Left forelimb (tissue), 1 donor: ENCODE data around the gene PDE1C.

Experiments used
- DNase-seq: peaks from one replicate; pipeline ENCODE4 v3.0.0-alpha.2; 2018; ENCODE audit warnings: low spot score

The PDE1C gene

GRCh38 chr7:31939076-31939475, 131.1 kb downstream of the PDE1C start:
- DNase-seq = no peak

DNA sequence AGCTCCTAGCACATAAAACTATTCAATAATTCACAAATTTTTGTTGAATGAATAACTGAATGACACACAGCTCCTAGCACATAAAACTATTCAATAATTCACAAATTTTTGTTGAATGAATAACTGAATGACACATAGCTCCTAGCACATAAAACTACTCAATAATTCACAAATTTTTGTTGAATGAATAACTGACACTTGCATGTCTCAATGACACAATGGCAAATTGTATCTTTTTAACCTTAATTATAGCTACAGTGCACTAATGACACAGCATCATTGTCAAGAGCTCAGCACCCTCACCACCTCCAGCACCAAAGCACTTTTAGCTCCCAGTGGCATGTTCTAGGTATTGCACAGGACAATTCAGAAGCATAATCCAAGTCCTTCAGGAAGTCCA, 131.6 kb downstream of the PDE1C start:
- no peak for DNase-seq

GRCh38 chr7:31937982-31938381, 132.2 kb downstream of the PDE1C start:
- no peak for DNase-seq

- DNase-seq = no peak
Measured at GRCh38 chr7:31935124-31936054, 134.8 kb downstream of the PDE1C start.

DNA sequence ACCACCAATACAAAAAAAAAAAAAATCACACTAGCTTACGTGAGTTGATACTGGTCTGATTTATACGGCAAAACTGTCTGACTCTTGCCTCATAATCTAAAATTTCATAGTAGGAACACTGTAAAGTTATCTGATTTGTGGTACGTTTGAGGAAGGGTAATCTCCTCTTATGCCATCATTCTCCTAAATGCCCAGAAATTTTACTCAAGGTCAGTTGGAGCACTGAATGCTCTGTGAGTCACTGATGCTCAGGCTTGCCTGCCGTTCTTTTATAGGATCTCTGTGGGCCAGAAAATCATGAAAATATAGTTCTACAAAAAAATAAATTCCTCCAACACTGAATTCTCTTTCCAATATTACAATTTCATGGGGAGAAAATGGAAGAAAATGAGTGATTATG, 135.7 kb downstream of the PDE1C start:
- DNase-seq = no peak

DNA sequence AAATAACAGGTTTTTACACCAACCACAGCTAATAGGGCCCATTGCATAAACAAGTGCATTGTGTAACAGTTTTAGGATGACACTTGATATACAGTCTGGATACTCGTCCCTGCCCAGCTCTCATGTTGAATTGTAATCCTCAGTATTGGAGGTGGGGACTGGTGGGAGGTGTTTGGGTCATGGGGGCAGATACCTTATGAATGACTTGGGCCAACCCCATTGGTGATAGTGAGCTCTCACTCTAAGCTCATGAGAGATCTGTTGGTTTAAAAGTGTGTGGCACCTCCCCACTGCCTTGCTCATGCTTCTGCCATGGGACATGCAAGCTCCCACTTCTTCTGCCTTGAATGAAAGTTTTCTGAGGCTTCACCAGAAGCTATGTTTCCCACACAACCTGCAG, 136.7 kb downstream of the PDE1C start:
- no peak for DNase-seq

- no peak for DNase-seq
Measured at GRCh38 chr7:31926991-31927584, 143.1 kb downstream of the PDE1C start.

DNA sequence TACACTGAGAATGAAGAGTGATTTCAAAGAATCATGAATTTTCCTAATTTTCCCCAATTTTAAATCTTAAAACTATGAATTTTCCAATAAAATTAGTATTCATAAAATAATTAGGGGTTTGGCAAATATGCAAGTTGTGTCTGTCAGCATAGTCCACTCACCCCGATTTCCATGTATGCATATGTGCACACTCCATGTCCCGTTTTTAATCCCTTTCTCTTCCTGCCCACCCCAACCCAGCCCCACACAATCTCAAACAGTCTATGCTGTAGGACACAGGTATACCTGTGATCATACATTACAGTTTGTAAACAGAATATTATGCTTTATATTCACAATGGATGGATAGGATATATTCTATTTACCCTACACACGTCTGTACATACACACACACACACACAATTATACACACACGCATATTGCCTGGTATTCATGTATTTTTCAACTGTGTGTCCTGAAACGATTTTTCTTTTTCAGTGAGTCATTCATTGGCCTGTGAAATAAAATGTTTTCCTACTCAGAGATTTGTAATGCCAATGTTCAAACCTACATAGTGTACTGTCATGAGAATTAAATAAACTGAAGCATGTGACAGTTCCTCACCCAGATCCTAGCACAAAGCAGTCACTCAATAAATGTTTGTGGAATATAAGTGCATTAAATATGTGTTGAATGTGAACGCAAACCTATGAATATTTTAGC, 144.3 kb downstream of the PDE1C start:
- DNase-seq = no peak

DNA sequence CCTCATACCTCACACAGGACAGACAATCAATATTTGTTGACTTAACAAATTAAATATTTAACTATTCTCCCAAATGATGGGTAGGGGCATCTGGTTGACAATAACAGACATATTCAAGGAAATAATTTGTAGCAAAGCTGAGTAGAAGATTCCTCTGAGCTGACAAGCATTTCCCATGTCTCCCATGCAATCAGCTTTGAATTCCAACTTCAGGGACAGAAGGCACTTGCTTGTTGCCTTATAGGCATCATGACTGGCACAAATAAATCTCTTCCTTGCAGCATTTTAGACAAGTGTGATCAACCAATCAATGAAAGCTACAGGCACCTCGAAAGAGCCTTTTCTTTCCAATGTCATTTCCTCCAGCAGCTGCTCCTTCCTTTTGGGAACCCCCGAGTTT, 146.0 kb downstream of the PDE1C start:
- DNase-seq = no peak

GRCh38 chr7:31922848-31923247, 147.4 kb downstream of the PDE1C start:
- DNase-seq = no peak

- no peak for DNase-seq
Measured at GRCh38 chr7:31921047-31921446, 149.2 kb downstream of the PDE1C start.

GRCh38 chr7:31919678-31920369, 150.4 kb downstream of the PDE1C start:
- DNase-seq = no peak

- no peak for DNase-seq
Measured at GRCh38 chr7:31918706-31919393, 151.4 kb downstream of the PDE1C start.

- DNase-seq = no peak
Measured at GRCh38 chr7:31917256-31917655, 153.0 kb downstream of the PDE1C start.

GRCh38 chr7:31910191-31910590, 160.0 kb downstream of the PDE1C start:
- DNase-seq = no peak

GRCh38 chr7:31906479-31907171, 163.6 kb downstream of the PDE1C start:
- DNase-seq = no peak

- no peak for DNase-seq
Measured at GRCh38 chr7:31903962-31904361, 166.2 kb downstream of the PDE1C start.

DNA sequence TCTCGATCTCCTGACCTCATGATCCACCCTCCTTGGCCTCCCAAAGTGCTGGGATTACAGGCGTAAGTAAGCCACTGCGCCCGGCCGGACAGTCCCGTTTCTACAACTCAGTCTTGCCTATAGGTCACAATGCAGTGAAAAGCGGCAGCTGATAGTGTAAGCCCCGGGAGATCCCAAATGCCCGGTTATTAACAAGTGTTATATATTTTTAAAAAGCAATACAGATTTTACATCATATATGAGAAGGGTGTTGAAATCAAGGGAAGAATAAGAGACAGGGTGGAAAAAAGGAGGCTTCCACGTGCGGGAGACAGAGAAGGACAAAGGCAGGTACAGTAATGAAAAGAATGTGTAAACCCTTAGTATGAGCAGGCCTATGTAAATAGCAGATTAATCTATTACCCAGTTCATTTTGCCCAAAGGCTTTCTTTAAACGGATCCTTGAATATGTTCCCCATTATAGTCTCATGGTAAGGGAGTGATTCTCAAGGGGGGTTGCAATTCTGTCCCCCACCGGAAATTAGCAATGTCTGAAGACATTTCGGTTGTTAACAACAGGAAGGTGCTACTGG, 170.8 kb downstream of the PDE1C start:
- DNase-seq = no peak

DNA sequence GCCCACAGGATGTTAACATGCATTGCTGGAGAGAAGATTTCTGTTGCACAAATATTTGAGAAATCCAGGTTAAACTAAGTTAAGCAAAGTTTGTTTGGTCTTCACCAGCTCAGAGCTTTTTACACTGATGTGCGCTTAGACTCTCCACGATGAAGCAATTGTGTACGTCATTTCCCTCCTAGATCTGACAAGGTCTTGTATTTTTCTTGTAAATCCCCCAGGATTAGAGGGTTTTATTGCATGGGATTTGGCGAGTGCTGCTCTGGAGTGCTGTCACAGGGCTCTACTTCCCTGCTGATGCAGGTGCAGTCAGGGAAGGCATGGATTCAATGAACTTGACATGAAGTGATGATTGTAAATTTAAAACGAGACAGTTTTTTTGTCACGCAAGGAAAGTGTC, 173.3 kb downstream of the PDE1C start:
- DNase-seq = no peak

- no peak for DNase-seq
Measured at GRCh38 chr7:31894308-31894707, 175.9 kb downstream of the PDE1C start.

- DNase-seq = no peak
Measured at GRCh38 chr7:31893365-31893764, 176.8 kb downstream of the PDE1C start.
